Calu3 (cell line): ENCODE measurements around the gene HMGXB4. TPM values are rescaled to one million over a fixed set of nuclear protein-coding genes. Genes with fewer than 3 reads are reported as not detected.
A peak's percentile ranks its signal among the peaks of the same experiment; 100 is the strongest.

Experiments used
- BruUV-seq: library from RNA; stranded (reverse); fragments of 400-500 nt; replicated peaks from 2 replicates; lab custom pipeline; 2021; lab: Mats Ljungman, UMichigan
- CTCF ChIA-PET: fragments of 300-600 bp; sonication (Branson Sonifier 250); formaldehyde crosslinking; loops from one replicate; lab custom pipeline; 2022; ENCODE audit warnings: antibody characterized with exemption; lab: Charles Lee
- DNase-seq: peaks from one replicate; pipeline ENCODE4 v3.0.0; 2022
- H3K27ac Mint-ChIP-seq: one replicate; pipeline ENCODE4 v1.8.0; 2022; ENCODE audit warnings: mixed read lengths; ENCODE audit not compliant: unreplicated experiment
- H3K27me3 Mint-ChIP-seq: one replicate; pipeline ENCODE4 v1.8.0; 2022; ENCODE audit warnings: mixed read lengths; ENCODE audit not compliant: unreplicated experiment
- H3K36me3 Mint-ChIP-seq: one replicate; pipeline ENCODE4 v1.8.0; 2022; ENCODE audit warnings: mild to moderate bottlenecking, moderate library complexity, mixed read lengths; ENCODE audit not compliant: insufficient read depth, unreplicated experiment
- H3K4me1 Mint-ChIP-seq: one replicate; pipeline ENCODE4 v1.8.0; 2022; ENCODE audit warnings: mild to moderate bottlenecking, low read depth, mixed read lengths; ENCODE audit not compliant: unreplicated experiment
- H3K4me3 Mint-ChIP-seq: one replicate; pipeline ENCODE4 v1.8.0; 2022; ENCODE audit warnings: mild to moderate bottlenecking, low read depth, moderate library complexity, mixed read lengths; ENCODE audit not compliant: unreplicated experiment
- H3K9me3 Mint-ChIP-seq: one replicate; pipeline ENCODE4 v1.8.0; 2022; ENCODE audit warnings: low read depth, mixed read lengths; ENCODE audit not compliant: unreplicated experiment
- intact Hi-C: fragments of 100-400 bp; cut with micrococcal nuclease; formaldehyde crosslinking; loops from one replicate; pipeline ENCODE4 v1.10.0; 2022; ENCODE audit not compliant: unreplicated experiment
- total RNA-seq: library from RNA; stranded (reverse); gene quantifications from 2 replicates; pipeline ENCODE4 v1.2.3, GENCODE V29; 2022
- TF ChIP-seq, protein P1 (sequence below): fragments of 200-600 bp; IDR thresholded peaks from one replicate; pipeline ENCODE4 v1.8.0; 2022; ENCODE audit warnings: antibody characterized with exemption; ENCODE audit not compliant: unreplicated experiment

The HMGXB4 gene
- total RNA-seq, 1 experiment from 2014 or later: 37.5 TPM

DNA sequence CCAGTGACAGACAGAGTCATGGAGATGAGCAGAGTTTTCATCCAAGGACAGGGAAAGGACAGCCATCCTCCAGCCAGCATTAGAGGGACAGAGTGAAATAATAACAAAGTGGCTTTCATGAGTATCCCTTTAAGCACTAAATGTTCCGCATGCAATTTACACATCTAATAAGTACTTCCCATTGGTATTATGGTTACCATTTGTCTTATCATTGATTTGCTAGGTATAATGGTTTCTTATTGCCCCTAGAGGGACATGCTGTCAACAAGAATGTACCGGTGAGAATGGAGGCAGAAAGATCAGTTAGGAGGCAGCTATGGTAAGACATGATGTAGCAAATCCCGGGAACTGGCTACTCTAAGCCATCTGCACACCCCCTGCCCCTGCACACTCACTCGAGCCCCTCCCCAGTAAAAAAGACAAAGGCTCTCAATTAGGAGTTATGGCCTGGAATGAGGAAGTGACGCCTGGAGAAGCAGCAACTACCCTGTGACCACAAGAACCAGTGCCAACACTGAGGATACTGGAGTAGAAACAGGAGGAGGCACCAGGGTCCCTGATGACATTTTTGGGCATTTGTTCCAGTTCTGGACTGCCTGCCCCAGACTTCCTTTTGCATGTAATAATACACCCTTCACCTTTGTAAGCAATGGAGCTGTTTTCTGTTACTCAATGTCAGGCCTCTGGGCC is 30.2 kb upstream of the HMGXB4 start:
- H3K36me3 Mint-ChIP-seq: no peaks in the 10 kb centered on the region
- intact Hi-C loops: no loop called here
- H3K9me3 Mint-ChIP-seq: no peaks in the 10 kb centered on the region
- DNase-seq: no peak
- peaks cover 62% of the 10 kb centered on the region for H3K27me3 Mint-ChIP-seq
- H3K4me1 Mint-ChIP-seq: no peaks in the 10 kb centered on the region
- no peak overlapping the region for H3K27ac Mint-ChIP-seq
- CTCF ChIA-PET: no interaction called here
- no TSS peak for BruUV-seq
- no peak overlapping the region for H3K4me3 Mint-ChIP-seq
- TF ChIP-seq, protein P1, sequence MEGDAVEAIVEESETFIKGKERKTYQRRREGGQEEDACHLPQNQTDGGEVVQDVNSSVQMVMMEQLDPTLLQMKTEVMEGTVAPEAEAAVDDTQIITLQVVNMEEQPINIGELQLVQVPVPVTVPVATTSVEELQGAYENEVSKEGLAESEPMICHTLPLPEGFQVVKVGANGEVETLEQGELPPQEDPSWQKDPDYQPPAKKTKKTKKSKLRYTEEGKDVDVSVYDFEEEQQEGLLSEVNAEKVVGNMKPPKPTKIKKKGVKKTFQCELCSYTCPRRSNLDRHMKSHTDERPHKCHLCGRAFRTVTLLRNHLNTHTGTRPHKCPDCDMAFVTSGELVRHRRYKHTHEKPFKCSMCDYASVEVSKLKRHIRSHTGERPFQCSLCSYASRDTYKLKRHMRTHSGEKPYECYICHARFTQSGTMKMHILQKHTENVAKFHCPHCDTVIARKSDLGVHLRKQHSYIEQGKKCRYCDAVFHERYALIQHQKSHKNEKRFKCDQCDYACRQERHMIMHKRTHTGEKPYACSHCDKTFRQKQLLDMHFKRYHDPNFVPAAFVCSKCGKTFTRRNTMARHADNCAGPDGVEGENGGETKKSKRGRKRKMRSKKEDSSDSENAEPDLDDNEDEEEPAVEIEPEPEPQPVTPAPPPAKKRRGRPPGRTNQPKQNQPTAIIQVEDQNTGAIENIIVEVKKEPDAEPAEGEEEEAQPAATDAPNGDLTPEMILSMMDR: no peak

DNA sequence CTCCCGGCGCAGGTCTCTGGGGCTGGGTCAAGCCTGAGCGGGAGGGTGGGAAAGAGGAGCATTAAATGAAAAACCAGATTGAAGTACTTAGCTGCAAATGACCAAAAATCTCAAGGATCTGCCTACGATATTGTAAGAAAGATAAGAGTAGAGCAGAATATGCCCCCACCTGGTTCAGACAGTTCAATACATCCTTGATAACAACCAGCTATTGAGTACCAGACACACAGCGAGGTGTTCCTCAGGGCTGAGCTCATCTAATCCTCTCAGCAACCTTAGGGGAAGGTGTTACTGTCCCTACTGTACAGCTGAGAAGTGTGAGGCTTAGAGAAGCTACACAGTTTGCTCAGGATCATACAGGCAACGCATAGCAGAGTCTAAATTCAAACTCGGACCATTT is 27.4 kb upstream of the HMGXB4 start:
- CTCF ChIA-PET: no interaction called here
- TF ChIP-seq, protein P1: no peak
- intact Hi-C loops: loop anchor here (2.0 to 5.0 kb wide), 2 partner anchors 75 to 188 kb away; no protein-coding TSS in a partner anchor

DNA sequence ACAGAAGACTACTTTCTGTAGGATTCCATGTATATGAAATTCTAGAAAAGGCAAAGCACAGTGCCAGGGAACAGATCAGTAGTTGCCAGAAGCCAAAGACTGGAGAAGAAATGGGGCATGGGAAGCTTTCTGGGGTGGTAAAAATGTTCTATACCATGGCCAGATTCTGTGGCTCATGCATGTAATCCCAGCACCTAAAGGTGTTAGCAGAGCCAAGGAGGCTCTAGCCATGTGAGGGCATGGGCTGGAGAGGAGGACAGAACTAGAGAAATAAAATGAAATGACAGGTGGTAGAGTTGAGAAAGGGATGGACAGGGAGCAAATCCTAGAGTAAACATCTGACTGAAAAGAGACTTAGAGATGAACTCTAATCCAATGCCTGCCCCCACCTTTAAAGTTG is 26.9 kb upstream of the HMGXB4 start:
- BruUV-seq: TSS peak; percentile 80
- Mint-ChIP-seq H3K4me1 (no peaks in the 10 kb centered on the region), H3K36me3 (no peaks in the 10 kb centered on the region), H3K27me3 (peaks cover 77% of the 10 kb centered on the region), H3K9me3 (no peaks in the 10 kb centered on the region), H3K4me3 (no peak overlapping the region), H3K27ac (no peak overlapping the region)
- TF ChIP-seq, protein P1: no peak
- CTCF ChIA-PET: interaction anchor here (0.9 kb wide), 2 partner anchors 187 to 1119 kb away, joined by 3 read pairs; no protein-coding TSS in a partner anchor
- no peak for DNase-seq
- intact Hi-C loops: loop anchor here (2.0 to 5.0 kb wide), 2 partner anchors 76 to 188 kb away; no protein-coding TSS in a partner anchor

More for the DNA sequence above, 27.4 kb upstream of the HMGXB4 start:
- no TSS peak for BruUV-seq
- no peaks in the 10 kb centered on the region for H3K36me3 Mint-ChIP-seq
- DNase-seq: no peak
- no peaks in the 10 kb centered on the region for H3K9me3 Mint-ChIP-seq
- H3K27me3 Mint-ChIP-seq: peaks cover 80% of the 10 kb centered on the region
- H3K4me1 Mint-ChIP-seq: no peaks in the 10 kb centered on the region
- H3K27ac Mint-ChIP-seq: no peak overlapping the region
- H3K4me3 Mint-ChIP-seq: no peak overlapping the region

DNA sequence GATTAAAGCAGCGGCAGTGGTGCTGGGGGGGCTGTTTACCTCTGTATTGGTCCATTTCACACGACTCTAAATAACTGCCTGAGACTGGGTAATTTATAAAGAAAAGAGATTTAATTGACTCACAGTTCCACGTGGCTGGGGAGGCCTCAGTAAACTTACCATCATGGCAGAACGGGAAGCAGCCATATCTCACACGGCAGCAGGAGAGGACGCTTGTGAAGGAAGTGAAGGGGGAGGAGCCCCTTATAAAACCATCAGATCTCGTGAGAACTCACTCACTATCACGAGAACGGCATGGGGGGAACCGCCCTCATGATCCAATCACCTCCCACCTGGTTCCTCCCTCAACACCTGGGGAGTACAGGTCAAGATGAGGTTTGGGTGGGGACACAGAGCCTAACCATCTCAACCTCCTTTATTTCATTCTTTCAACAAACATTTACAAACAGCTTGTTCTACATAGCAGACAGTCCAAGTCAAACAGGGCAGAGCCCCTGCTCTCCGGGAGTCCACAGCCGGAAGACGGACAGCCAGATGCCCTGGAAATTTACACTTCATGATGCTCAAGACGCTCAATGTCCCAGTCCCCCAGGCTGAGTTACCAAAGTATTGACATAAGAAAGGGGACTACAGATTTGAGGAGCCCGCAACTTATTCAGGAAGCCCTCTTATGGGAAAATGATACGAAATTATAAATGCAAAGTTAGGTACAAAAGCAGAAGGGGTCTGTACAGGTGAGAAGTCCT is 26.3 kb upstream of the HMGXB4 start:
- CTCF ChIA-PET: interaction anchor here (0.6 to 1.1 kb wide), 16 partner anchors 9 to 1308 kb away, joined by 3 to 20 read pairs (median 3); partner anchors contain the start of gene HMGXB4
- Mint-ChIP-seq H3K27ac (no peak overlapping the region), H3K4me3 (no peak overlapping the region), H3K9me3 (no peaks in the 10 kb centered on the region), H3K36me3 (no peaks in the 10 kb centered on the region), H3K4me1 (no peaks in the 10 kb centered on the region), H3K27me3 (peaks cover 77% of the 10 kb centered on the region)
- peak; percentile 4 for DNase-seq
- intact Hi-C loops: loop anchor here (2.0 to 5.0 kb wide), 2 partner anchors 76 to 189 kb away; no protein-coding TSS in a partner anchor
- TF ChIP-seq, protein P1: no peak
- no TSS peak for BruUV-seq
